BLaER1 treated with 17β-estradiol and CSF1 and Interleukin-3, amounts not matched to agents 10 nM and 100 nM (cell line): ENCODE data around the gene ALMS1.
"Not testable (repeated sequence)": the region's sequence is repeated elsewhere in the genome, so short reads cannot be mapped to it uniquely, and the experiment has no call there.

ENCODE experiments used
- H3K27ac ChIP-seq, 11 experiments: shearing (Covaris generic); formaldehyde crosslinking; 2 replicates each; pipeline ENCODE4 v1.8.1; 2022
- H3K27me3 ChIP-seq, 11 experiments: shearing (Covaris generic); formaldehyde crosslinking; 2 replicates each; pipeline ENCODE4 v1.8.1; 2022
- H3K36me3 ChIP-seq, 11 experiments: shearing (Covaris generic); formaldehyde crosslinking; 2 replicates each; pipeline ENCODE4 v1.8.1; 2022
- H3K4me1 ChIP-seq, 10 experiments: shearing (Covaris generic); formaldehyde crosslinking; 2 replicates each; pipeline ENCODE4 v1.8.1; 2022
- H3K4me2 ChIP-seq, 11 experiments: shearing (Covaris generic); formaldehyde crosslinking; 2 replicates each; pipeline ENCODE4 v1.8.1; 2022
- H3K4me3 ChIP-seq, 10 experiments: shearing (Covaris generic); formaldehyde crosslinking; 2 replicates each; pipeline ENCODE4 v1.8.1; 2022
- H3K9ac ChIP-seq, 11 experiments: shearing (Covaris generic); formaldehyde crosslinking; 2 replicates each; pipeline ENCODE4 v1.8.1; 2022
- H3K9me3 ChIP-seq, 11 experiments: shearing (Covaris generic); formaldehyde crosslinking; replicated peaks in 1 of 11; 2 replicates each; pipeline ENCODE4 v1.8.1; 2022
- H4K20me1 ChIP-seq, 11 experiments: shearing (Covaris generic); formaldehyde crosslinking; 2 replicates each; pipeline ENCODE4 v1.8.1; 2022
- Cebpa-rat ChIP-seq, 11 experiments: shearing (Covaris generic); IDR thresholded peaks; 2 replicates each; pipeline ENCODE4 v1.8.1; 2022

ALMS1 gene

DNA sequence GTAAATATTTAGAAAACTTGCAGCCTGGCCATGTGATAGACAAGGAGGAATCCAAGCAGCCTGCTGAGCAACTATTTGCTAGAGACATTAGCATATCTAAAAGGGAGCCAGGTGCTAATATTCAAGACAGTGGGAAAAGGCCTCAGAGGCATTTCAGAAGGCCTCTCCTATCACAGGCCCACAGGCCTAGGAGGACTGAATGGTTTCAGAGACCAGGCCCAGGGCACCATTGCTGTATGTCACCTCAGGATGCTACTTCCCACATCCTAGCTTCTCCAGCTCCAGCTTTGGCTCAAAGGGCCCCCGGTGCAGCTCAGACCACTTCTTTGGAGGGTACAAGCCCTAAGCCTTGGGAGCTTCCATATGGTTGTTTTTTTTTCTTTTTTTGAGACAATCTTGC is 252.8 kb downstream of the ALMS1 start:
- H3K4me1 ChIP-seq = peaks cover 0 to 13% (median 0%) of the 10 kb centered on the region in 10 experiments; a peak in 2 of 20 replicates
- TF ChIP-seq Cebpa-rat (IDR thresholded peaks at IDR 0.05) = no peak
- no peaks in the 10 kb centered on the region for H3K36me3 ChIP-seq
- no peak overlapping the region for H3K4me3 ChIP-seq
- H3K4me2 ChIP-seq = no peak overlapping the region
- no peak overlapping the region for H3K27ac ChIP-seq
- H3K9me3 ChIP-seq = peaks cover 15 to 25% (median 19%) of the 10 kb centered on the region in 11 experiments
- no peak overlapping the region for H3K9ac ChIP-seq
- H4K20me1 ChIP-seq = no peaks in the 10 kb centered on the region
- H3K27me3 ChIP-seq = no peaks in the 10 kb centered on the region

DNA sequence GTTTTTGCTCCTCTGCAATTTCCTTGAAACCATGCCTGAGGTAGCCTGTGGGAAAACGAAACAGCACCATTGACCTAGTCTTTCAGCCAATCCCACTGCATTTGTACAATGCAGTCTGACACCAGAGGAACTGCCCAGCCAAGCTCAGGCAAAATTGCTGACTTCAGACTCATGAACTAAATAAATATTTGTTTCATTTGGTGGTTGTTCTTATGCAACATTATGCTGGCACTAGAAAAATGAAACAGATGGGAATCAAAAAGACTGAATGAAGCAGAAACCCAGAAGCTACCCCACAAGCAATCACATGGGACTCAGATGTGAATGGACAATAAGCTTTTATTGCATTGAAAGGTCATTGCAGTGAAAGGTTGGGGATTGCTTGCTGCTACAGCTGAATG is 254.9 kb downstream of the ALMS1 start:
- no peak for TF ChIP-seq Cebpa-rat (IDR thresholded peaks at IDR 0.05)
- no peak overlapping the region for H3K4me3 ChIP-seq
- H3K4me1 ChIP-seq = peaks cover 0 to 13% (median 0%) of the 10 kb centered on the region in 10 experiments; a peak in 2 of 20 replicates
- no peaks in the 10 kb centered on the region for H3K27me3 ChIP-seq
- H4K20me1 ChIP-seq = no peaks in the 10 kb centered on the region
- no peak overlapping the region for H3K9ac ChIP-seq
- peaks cover 15 to 25% (median 19%) of the 10 kb centered on the region in 11 experiments for H3K9me3 ChIP-seq
- H3K4me2 ChIP-seq = peak overlapping the region in 1 of 11 experiments; percentile 34; a peak in 1 of 22 replicates
- no peak overlapping the region for H3K27ac ChIP-seq
- H3K36me3 ChIP-seq = no peaks in the 10 kb centered on the region

DNA sequence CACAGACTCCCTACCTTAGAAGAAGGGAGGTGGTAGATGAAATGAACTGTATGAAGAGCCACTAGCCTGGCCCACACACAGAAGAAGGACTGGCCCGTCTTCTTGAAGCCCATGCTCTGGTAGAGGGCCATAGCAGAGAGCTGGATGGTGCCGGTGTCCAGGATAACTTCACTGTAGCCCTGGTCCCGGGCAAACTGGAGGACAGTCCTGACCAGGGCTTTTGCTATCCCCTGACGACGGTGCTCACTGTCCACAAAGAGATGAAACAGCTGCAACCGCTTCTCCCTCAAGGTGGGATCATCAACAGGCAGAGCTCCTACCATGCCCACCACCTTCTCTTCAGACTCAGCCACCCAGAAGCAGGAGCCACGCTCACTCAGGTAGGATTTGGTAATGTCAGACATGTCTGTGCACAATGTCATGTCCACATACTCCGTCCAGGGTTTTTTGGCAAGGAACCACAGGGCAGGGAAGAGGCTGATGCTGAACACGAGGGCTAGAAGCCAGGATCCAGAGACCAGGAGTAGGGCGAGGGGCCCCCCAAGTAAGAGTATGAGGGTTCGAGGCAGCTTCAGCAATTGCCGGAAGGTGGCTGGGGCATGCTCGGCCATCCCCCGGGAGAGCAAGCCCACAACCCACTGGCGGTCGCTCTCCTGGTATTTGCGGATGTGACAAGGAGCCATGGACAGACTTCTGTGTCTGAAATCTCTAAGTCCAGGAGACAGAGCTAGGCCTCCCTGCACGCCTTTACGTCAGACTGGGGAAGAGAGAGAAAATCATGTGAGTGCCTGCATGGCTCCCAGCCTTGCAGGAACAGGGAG is 255.5 kb downstream of the ALMS1 start:
- H3K4me1 ChIP-seq = peaks cover 0 to 13% (median 0%) of the 10 kb centered on the region in 10 experiments; a peak in 2 of 20 replicates
- H3K9me3 ChIP-seq = peaks cover 15 to 25% (median 19%) of the 10 kb centered on the region in 11 experiments
- no peak for TF ChIP-seq Cebpa-rat (IDR thresholded peaks at IDR 0.05)
- H3K27ac ChIP-seq = no peak overlapping the region
- no peaks in the 10 kb centered on the region for H4K20me1 ChIP-seq
- H3K9ac ChIP-seq = no peak overlapping the region
- H3K4me3 ChIP-seq = no peak overlapping the region
- no peaks in the 10 kb centered on the region for H3K36me3 ChIP-seq
- no peaks in the 10 kb centered on the region for H3K27me3 ChIP-seq
- peak overlapping the region in 1 of 11 experiments; percentile 34; a peak in 1 of 22 replicates for H3K4me2 ChIP-seq

DNA sequence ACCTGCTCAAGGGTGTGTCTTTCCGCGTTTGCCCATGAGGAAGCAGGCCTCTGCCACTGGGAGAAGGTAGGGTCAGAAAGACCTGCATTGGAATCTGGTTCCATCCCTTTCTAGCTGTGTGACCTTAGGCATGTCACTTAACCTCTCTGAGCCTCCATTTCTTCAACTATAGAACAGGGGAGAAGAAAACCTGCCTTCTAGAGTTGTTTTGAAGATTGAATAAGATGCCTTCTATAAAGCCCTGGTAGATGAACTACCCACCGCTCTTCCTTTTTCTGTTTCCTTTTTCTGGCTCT is 256.1 kb downstream of the ALMS1 start:
- Histone ChIP-seq H3K4me1 (peaks cover 0 to 13% (median 0%) of the 10 kb centered on the region in 10 experiments; a peak in 2 of 20 replicates), H3K9ac (no peak overlapping the region), H3K4me3 (no peak overlapping the region), H3K9me3 (peaks cover 15 to 25% (median 19%) of the 10 kb centered on the region in 11 experiments), H4K20me1 (no peaks in the 10 kb centered on the region), H3K36me3 (no peaks in the 10 kb centered on the region), H3K27me3 (no peaks in the 10 kb centered on the region), H3K27ac (no peak overlapping the region), H3K4me2 (no peak overlapping the region)
- TF ChIP-seq Cebpa-rat (IDR thresholded peaks at IDR 0.05) = no peak

DNA sequence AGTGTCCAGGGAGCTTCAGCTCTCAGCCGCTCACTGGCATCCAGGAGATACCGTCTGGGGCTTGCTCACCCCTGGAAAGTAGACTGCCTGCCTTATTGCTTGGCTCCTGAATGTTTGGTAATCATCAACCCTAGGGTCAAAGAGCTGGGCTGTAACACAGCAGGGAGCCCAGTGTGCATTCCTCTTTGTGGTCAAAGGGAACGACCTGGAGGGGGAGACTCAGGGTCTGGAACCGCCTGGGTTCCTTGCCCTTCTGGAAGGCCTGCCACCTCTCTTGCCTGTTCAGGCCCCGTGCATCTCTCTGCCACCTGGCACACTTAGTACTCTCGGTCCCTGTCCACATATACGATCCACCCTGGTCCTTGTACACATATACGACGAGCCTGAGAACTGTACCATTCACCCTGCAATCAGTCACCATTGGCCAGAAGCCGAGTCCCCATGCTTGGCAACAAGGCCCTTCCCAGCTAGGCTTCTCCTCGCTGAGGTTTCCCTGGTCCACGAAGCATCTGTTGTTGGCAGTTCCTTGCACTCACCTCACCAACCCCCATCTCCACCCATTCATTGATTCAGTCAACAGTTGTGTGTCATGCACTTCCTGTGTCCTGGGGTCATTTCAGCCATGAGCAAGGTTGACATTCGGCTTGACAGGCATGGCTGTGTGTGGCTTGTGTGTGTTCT is 256.8 kb downstream of the ALMS1 start, which contains the start of gene NAT8:
NAT8 (minus strand) TSS at position 85 of the 681 bp plus-strand sequence. CDS start 794 bp downstream, outside the sequence.
- TF ChIP-seq Cebpa-rat (IDR thresholded peaks at IDR 0.05) = no peak
- Histone ChIP-seq H3K27me3 (no peaks in the 10 kb centered on the region), H3K4me2 (no peak within 1 kb of the TSS), H3K9ac (no peak within 1 kb of the TSS), H3K9me3 (peaks cover 15 to 23% (median 19%) of the 10 kb centered on the region in 11 experiments), H3K4me3 (no peak within 1 kb of the TSS), H3K36me3 (no peaks in the 10 kb centered on the region), H4K20me1 (no peaks in the 10 kb centered on the region), H3K27ac (no peak within 1 kb of the TSS), H3K4me1 (peaks cover 0 to 13% (median 0%) of the 10 kb centered on the region in 10 experiments; a peak in 2 of 20 replicates)

DNA sequence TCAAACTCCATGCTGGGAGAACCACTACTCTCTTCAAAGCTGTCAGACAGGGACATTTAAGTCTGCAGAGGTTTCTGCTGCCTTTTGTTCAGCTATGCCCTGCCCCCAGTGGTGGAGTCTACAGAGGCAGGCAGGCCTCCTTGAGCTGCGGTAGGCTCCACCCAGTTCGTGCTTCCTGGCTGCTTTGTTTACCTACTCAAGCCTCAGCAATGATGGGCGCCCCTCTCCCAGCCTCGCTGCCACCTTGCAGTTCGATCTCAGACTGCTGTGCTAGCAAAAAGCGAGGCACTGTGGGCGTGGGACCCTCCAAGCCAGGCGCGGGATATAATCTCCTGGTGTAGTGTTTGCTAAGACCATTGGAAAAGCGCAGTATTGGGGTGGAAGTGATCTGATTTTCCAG is 262.1 kb downstream of the ALMS1 start:
- not testable (repeated sequence) for H4K20me1 ChIP-seq, H3K27me3 ChIP-seq, H3K4me2 ChIP-seq, H3K4me3 ChIP-seq, H3K36me3 ChIP-seq, H3K27ac ChIP-seq, H3K9ac ChIP-seq
- peaks cover 0 to 11% (median 4%) of the 10 kb centered on the region in 10 experiments; a peak in 10 of 20 replicates for H3K4me1 ChIP-seq
- H3K9me3 ChIP-seq = peaks cover 0 to 14% (median 3%) of the 10 kb centered on the region in 11 experiments; a peak in 4 of 22 replicates

DNA sequence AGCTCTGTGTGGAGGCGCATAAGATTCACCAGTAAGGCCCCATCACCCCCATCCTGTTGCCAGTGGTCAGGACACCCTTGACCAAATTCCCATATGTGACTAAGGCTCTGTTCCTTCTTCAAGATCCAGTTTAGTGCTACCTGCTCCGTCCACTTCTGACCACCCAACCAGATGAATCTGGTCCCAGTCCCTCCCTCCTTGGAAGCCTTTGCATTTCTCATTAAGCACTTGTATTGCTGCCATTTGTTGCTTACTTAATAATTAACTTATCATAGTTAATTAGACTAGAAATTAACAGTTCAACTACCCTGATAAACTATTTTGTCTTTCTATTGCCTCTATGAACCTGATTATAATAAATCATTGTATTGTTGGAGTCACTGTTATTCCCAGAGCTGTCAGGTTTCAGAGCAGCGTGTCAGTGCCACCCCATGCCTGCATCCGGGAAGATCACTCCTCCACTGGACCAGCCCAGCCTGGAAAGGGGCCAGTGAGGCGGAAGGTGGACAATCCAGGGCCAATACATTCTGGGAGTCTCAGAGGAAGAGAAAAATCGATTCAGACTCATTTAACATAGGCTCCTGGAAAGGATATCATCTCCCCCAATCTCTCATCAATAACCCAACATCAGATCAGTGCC is 266.1 kb downstream of the ALMS1 start:
- peaks cover 0 to 11% (median 4%) of the 10 kb centered on the region in 10 experiments; a peak in 10 of 20 replicates for H3K4me1 ChIP-seq
- H3K27ac ChIP-seq = no peak overlapping the region
- H3K9ac ChIP-seq = no peak overlapping the region
- H3K27me3 ChIP-seq = no peaks in the 10 kb centered on the region
- H3K4me2 ChIP-seq = peak overlapping the region in 5 of 11 experiments; percentile 12 to 63 (median 50); a peak in 8 of 22 replicates
- H4K20me1 ChIP-seq = no peaks in the 10 kb centered on the region
- TF ChIP-seq Cebpa-rat (IDR thresholded peaks at IDR 0.05) = no peak
- no peak overlapping the region for H3K4me3 ChIP-seq
- H3K36me3 ChIP-seq = no peaks in the 10 kb centered on the region
- peaks cover 0 to 14% (median 3%) of the 10 kb centered on the region in 11 experiments; a peak in 4 of 22 replicates for H3K9me3 ChIP-seq

DNA sequence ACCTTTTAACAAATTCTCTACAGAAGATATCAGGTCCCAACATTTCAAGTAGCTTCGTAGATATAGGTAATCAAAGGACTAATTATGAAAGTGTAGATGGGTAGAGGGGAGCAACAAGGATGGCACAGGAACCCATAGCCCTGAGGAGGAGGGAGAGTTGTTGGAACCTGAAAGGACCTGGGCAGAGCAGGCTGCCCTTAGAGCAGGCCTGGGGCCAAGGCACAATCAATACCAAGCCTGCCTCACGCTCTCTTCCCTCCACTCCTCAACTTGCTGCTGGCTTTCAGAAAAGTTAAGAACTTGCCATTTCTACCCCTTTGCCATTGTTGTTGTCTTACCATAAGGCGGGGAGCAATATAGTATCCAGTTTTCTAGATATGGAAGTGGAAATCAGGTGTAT is 266.7 kb downstream of the ALMS1 start:
- Histone ChIP-seq H3K4me3 (no peak overlapping the region), H3K27ac (no peak overlapping the region), H3K4me1 (peaks cover 0 to 11% (median 4%) of the 10 kb centered on the region in 10 experiments; a peak in 10 of 20 replicates), H3K36me3 (no peaks in the 10 kb centered on the region), H3K9ac (no peak overlapping the region), H3K4me2 (no peak overlapping the region), H4K20me1 (no peaks in the 10 kb centered on the region), H3K9me3 (peaks cover 0 to 14% (median 3%) of the 10 kb centered on the region in 11 experiments; a peak in 4 of 22 replicates), H3K27me3 (no peaks in the 10 kb centered on the region)
- TF ChIP-seq Cebpa-rat (IDR thresholded peaks at IDR 0.05) = no peak

DNA sequence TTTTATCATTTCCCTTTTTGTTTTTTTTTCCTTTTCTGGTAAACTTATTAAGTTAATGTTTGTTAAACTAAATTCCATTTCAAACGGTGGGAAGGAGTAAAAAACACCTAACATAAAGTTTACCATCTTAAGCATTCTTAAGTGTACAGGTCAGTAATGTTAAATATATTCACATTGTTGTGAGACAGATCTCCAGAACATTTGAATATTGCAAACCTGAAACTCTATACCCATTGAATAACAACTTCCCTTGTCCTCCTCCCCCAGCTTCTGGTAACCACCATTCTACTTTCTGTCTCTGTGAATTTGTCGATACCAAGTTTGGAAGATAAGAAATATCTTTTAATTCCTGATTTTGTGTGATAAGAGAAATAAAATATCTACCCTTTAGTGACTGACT is 268.5 kb downstream of the ALMS1 start:
- H3K4me2 ChIP-seq = no peak overlapping the region
- TF ChIP-seq Cebpa-rat (IDR thresholded peaks at IDR 0.05) = no peak
- H3K4me3 ChIP-seq = no peak overlapping the region
- no peak overlapping the region for H3K27ac ChIP-seq
- H4K20me1 ChIP-seq = no peaks in the 10 kb centered on the region
- H3K9me3 ChIP-seq = no peaks in the 10 kb centered on the region
- H3K27me3 ChIP-seq = no peaks in the 10 kb centered on the region
- H3K36me3 ChIP-seq = no peaks in the 10 kb centered on the region
- peaks cover 0 to 11% (median 4%) of the 10 kb centered on the region in 10 experiments; a peak in 10 of 20 replicates for H3K4me1 ChIP-seq
- no peak overlapping the region for H3K9ac ChIP-seq
